Stomach (tissue), 4 donors: ENCODE results near the gene ASAP2.

Source experiments
- EP300 ChIP-seq: sonication (generic); formaldehyde crosslinking; IDR thresholded peaks from one replicate; pipeline ENCODE4 v1.6.1; 2017; ENCODE audit warnings: antibody characterized with exemption
- POLR2A ChIP-seq, 4 donors: fragments of 450-650 bp; IDR thresholded peaks; one replicate each; pipeline ENCODE4 v1.6.1; 2016; ENCODE audit warnings: antibody characterized with exemption in 4 of 4, control low read depth in 2 of 4, mild to moderate bottlenecking in 1 of 4, moderate library complexity in 1 of 4
- POLR2AphosphoS5 ChIP-seq, 3 donors: sonication (generic); formaldehyde crosslinking; IDR thresholded peaks; one replicate each; pipeline ENCODE4 v1.6.1; 2016; ENCODE audit warnings: antibody characterized with exemption in 3 of 3
- TF ChIP-seq, protein P1 (sequence below), 7 experiments: fragments of 450-650 bp in 4 of 7; fragments of 200-600 bp in 3 of 7; sonication (generic) in 3 of 7; IDR thresholded peaks; one replicate each; pipeline ENCODE4 v1.5.1; 2016 to 2019; ENCODE audit warnings: antibody characterized with exemption in 7 of 7, control low read depth in 2 of 7, mild to moderate bottlenecking in 1 of 7

DNA sequence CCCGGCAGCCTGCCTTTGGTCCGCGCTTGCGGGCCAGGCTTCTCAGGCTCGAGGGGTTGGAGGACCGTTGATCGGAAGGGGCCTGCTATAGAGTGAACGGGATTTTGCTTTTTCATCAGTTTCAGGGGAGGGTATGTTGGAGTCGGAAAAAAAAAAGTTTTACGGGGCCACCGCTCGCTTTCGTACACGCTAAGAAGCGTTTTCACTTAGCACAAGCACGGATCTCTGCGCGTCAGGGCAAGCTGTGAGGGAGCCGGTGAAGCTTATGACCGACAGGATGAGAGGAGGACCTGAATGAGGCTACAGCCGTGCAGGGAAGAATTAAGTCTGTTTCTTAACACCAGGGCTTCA, 217.3 kb downstream of the ASAP2 start:
- TF ChIP-seq, protein P1, sequence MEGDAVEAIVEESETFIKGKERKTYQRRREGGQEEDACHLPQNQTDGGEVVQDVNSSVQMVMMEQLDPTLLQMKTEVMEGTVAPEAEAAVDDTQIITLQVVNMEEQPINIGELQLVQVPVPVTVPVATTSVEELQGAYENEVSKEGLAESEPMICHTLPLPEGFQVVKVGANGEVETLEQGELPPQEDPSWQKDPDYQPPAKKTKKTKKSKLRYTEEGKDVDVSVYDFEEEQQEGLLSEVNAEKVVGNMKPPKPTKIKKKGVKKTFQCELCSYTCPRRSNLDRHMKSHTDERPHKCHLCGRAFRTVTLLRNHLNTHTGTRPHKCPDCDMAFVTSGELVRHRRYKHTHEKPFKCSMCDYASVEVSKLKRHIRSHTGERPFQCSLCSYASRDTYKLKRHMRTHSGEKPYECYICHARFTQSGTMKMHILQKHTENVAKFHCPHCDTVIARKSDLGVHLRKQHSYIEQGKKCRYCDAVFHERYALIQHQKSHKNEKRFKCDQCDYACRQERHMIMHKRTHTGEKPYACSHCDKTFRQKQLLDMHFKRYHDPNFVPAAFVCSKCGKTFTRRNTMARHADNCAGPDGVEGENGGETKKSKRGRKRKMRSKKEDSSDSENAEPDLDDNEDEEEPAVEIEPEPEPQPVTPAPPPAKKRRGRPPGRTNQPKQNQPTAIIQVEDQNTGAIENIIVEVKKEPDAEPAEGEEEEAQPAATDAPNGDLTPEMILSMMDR (IDR thresholded peaks at IDR 0.05), result no peak
- no peak for TF ChIP-seq POLR2A (IDR thresholded peaks at IDR 0.05)
- TF ChIP-seq POLR2AphosphoS5 (IDR thresholded peaks at IDR 0.05), result no peak
- no peak for TF ChIP-seq EP300
